Smooth muscle cell of the brain vasculature (primary cell): Measurements from ENCODE around the gene EPHB6.

Source experiments
- DNase-seq: peaks from one replicate; pipeline ENCODE4 v3.0.0-alpha.2; 2012; ENCODE audit warnings: low read depth, low spot score

The EPHB6 gene

GRCh38 chr7:142854372-142855113 is at the start of gene EPHB6:
TSS of gene EPHB6 (plus strand) at chr7:142855076. CDS start at chr7:142863228, 8,152 bp downstream.
- DNase-seq = peak; percentile 4

GRCh38 chr7:142805350-142806021 is 49.4 kb upstream of the EPHB6 start:
- DNase-seq = no peak

GRCh38 chr7:142806022-142806356 is 48.9 kb upstream of the EPHB6 start:
- no peak for DNase-seq

DNA sequence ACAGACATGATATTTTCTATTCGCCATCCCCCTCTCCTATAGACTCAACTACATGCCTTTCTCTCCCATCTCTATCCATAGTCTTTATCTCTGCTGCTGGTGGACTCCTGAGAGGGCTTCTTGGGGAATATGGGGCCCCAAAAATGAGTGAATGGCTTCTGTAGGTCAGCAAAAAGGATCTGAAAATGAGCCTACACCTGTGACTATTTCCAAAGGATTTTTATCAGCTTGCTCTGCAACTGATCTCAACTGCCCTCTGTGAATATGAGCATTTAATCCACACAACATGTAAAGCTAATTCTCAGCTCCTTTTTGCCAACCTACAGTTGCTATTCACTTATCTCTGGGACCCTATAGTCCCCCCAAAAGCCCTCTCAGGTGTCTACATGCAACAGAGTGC is 47.9 kb upstream of the EPHB6 start:
- no peak for DNase-seq

DNA sequence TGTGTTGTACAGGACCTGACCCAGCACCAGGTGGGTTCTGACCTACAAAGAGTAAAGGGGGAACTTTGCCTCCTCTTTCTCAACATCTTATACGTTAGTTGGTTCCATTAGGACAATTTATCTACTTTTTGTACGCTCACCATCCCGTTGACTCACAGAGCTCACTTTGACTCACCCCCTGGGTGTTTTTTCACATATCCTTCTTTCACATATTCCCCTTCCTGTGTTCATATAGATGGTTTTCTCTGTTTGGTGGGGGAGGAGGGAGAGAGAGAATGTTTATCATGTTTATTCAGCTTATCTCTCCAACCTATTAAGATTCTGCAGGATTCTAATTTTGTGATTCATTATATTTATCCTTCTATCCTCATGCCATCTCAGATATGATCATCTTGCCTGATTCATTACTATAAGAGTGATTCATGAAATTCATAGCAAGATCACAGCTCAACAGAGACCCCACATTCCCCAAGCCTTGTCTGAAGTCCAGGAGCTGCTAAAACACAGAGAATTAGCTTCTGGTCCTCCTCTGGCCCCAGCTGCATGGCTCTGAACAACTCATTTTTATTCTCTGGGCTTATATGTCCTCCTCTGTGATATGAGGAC is 46.9 kb upstream of the EPHB6 start:
- no peak for DNase-seq

GRCh38 chr7:142808461-142808801 is 46.4 kb upstream of the EPHB6 start:
- no peak for DNase-seq

DNA sequence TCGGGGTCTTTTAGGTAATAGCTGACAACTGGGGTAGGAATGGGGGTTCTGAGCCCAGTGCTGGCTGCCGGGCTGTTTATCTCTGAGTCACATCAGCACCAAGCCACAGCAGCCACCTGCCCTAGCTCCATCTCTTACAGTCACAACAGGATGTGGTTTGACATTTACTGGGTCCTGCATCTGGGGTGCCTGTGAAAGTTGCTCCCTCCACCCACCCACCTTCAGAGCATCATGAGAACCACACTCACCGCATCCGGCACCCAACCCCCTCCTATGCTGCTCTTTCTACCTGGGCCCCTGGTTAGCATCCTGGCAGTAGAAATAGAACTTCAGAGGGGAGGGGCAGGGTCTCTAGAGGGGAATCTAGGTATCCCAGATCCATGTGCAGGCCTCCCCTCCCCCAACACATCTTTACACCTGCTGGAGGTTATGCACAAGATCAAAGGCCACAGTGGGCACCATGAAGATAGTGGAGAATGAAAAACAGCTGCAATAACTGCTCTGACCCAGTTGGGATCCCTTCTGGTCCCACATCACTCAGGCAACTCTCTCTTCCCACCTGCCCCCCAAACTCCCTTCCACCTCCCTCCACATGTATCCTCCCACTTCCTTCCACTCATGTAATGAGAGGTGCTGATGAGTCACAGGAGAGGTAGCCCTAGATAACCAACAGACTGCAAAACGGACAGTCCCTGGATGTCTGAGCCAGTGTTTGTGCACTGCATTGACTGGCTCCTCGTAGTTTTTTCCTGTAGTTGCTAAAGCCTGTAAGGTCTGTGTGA is 45.9 kb upstream of the EPHB6 start:
- DNase-seq = no peak

GRCh38 chr7:142809671-142810070 is 45.2 kb upstream of the EPHB6 start:
- DNase-seq = no peak

DNA sequence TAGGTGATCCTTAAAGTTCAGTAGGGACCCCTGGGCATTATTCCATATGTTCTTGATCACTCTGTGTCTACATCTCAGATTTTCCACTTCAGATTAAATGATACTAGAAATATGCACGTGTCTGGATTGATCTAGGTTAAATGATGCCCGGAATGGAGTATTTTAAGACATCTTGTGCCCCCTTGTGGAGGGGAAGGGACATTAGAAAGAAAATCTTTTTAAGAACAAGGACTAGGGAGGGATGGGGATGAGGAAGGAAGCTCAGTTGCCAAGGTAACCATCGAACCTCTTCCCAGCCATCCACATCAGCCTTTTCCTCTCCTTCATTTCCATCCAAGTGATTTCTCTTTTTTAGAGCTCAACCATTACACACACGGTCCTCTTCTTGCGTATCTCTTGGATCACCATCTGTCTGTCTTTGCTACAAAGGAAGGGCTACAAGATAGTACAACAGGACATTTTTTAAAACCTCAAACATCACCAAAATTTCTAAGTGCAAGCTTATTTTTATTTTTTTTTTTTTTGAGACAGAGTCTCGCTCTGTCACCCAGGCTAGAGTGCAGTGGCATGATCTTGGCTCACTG is 43.6 kb upstream of the EPHB6 start:
- DNase-seq = peak; percentile 17

- no peak for DNase-seq
Observed at GRCh38 chr7:142812437-142813215, 42.2 kb upstream of the EPHB6 start.

- DNase-seq = no peak
Observed at GRCh38 chr7:142813226-142813625, 41.6 kb upstream of the EPHB6 start.

DNA sequence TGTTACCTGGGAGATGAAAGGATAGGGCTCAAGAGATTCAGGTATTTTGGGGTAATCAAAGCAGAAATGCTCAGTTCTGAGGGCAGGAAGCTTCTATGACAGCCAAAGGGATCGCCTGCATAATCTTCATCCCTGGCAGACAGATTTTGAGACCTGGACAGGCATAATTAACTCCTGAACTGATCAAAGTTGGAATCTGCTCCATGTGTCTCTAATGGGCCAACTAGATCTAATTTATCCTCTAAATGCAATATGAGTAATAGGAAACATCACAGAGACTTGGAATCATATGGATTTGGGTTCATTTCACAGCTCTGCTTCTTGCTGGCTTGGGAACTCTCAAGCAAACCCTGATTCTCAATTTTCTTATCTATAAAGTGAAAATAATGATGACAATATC is 41.2 kb upstream of the EPHB6 start:
- no peak for DNase-seq

GRCh38 chr7:142814451-142814850 is 40.4 kb upstream of the EPHB6 start:
- DNase-seq = no peak

- DNase-seq = no peak
Observed at GRCh38 chr7:142815134-142815533, 39.7 kb upstream of the EPHB6 start.

DNA sequence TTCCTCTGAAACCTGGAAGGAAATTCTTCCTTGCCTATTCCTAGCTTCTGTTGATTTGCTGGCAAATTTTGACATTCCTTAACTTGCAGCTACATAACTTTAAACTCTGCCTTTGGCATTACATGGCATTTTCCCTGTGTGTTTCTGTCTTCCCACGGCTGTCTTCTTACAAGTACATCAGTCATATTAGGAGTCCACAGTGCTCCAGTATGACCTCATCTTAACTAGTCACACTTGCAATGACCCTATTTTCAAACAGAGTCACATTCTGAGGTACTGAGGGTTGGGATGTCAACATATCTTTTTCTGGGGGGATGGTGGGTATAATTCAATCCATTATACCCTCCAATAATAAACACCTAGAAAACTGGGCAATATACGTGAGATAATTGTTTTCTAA is 37.4 kb upstream of the EPHB6 start:
- no peak for DNase-seq

DNA sequence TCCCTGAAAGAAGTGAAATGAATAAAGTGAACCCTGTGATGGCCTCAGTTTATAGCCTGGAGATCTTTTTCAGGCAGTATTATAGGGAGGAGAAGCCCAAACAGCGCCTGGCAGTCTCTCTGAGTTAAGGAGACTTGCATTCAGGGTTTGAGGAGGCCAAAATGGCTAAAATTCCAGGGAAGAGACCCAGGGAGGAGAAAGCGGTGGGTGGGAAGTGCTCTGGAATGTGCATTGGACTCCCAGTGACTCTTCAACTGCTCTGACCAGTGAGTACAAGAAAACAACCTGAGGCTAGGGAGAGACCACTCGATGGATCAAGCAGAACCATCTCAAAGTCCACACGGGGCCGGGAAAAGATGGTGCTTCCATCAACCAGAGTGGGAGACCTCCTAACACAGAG is 35.3 kb upstream of the EPHB6 start:
- DNase-seq = no peak

GRCh38 chr7:142822714-142823113 is 32.2 kb upstream of the EPHB6 start:
- no peak for DNase-seq

DNA sequence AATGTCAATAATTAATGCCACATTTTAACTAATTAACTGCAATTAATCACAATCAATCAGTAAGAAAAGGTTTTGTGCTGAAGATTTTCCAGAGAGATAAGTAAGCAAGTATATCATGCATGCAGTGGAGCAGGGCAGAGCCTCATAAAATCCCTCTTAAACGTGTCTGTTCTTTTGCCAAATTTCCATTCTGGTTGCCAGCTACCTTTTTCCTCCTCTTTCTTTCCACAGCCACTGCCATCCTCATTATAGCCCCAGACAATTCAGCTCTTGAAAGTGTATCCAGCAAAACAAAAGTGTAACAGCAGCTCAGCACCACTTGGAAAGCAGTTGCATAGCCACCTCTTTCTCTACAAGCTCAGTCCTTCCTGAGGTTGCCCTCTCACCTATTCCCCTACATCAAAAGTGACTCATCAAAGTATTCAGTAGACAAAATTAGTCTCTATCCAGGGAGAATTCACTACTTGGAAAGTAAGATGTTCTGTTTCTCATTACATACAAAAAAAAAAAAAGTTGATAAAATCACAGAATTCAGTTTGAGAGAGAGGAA is 26.9 kb upstream of the EPHB6 start:
- DNase-seq = no peak

- no peak for DNase-seq
Observed at GRCh38 chr7:142832417-142832816, 22.5 kb upstream of the EPHB6 start.

DNA sequence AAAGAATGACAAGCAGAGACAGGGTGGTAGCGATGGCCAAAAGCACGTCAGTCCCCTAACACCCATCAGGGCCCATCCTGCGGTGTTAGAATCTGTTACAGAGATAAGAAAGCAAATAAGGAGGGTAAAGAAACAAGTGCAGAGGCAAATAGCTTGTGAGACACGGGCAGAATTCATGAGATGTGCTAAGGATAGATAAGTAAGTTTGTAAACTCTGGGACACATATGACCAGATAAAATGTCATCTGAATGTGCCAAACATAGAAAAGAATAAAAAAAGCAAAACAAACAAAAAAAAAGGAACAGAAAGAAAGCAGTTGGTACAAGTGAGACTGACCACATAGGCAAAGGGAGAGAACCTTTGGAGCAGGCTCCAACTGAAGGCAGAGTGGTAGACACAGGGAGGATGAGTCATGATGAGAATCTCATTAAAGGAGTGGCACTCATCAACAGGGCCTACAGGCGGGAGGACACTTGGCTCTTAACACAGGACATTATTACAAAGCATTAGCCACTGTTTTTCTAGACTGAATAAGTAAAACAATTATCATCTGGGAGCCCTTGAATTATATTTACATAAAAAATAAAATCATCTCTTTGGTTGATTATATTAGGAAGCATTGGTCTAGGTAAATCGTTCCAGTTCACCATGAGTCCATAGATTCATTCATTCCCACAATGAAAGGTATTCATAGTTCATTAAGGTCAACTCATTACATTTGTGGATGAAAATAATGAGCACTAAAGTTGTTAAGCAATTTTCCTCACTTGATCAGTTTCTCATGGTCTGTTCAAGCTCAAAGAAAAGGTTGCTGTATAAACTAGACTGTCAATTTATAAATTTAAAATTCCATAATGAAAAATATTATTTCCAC is 21.5 kb upstream of the EPHB6 start:
- no peak for DNase-seq
